ENCODE measurements around the gene ROR1.

- TF ChIP-seq CTCF (IDR thresholded peaks at IDR 0.05) (no peak), POLR2A (IDR thresholded peaks at IDR 0.05) (no peak), POLR2AphosphoS5 (IDR thresholded peaks at IDR 0.05) (no peak)
Observed at GRCh38 chr1:64030411-64030810, 256.6 kb downstream of the ROR1 start.
